Natural killer cell (primary cell): Measurements from ENCODE around the gene ATP13A3. TPM values are rescaled to one million over a fixed set of nuclear protein-coding genes. Genes with fewer than 3 reads are reported as not detected.
A peak's percentile ranks its signal among the peaks of the same experiment; 100 is the strongest.

ENCODE experiments used
- ATAC-seq, 3 donors: fragments of 150-1000 bp in 2 of 3; fragments of 200-7000 bp in 1 of 3; cut with Tn5 transposase; 1 replicate in 1 of 3; 2 replicates in 2 of 3; pipeline ENCODE4 v1.10.0; 2021; ENCODE audit warnings: mild to moderate bottlenecking in 2 of 3, moderate library complexity in 2 of 3
- DNase-seq, 2 donors: peaks; one replicate each; pipeline versions ENCODE4 v3.0.0 to v3.0.0-alpha.2; 2013 to 2021; ENCODE audit warnings: mixed read lengths in 1 of 2
- H3K27ac ChIP-seq: one replicate; pipeline ENCODE4 v1.5.1; 2013; ENCODE audit warnings: mild to moderate bottlenecking, low read length
- H3K27me3 ChIP-seq: one replicate; pipeline ENCODE4 v1.6.1; 2013; ENCODE audit warnings: low read length; ENCODE audit not compliant: control insufficient read depth, insufficient read depth
- H3K36me3 ChIP-seq: one replicate; pipeline ENCODE4 v1.6.1; 2013; ENCODE audit warnings: low read length; ENCODE audit not compliant: control insufficient read depth, insufficient read depth
- H3K4me1 ChIP-seq: one replicate; pipeline ENCODE4 v1.6.1; 2013; ENCODE audit warnings: low read length; ENCODE audit not compliant: control insufficient read depth, insufficient read depth
- H3K4me3 ChIP-seq: one replicate; pipeline ENCODE4 v1.5.1; 2013; ENCODE audit warnings: low read length
- H3K9me3 ChIP-seq: one replicate; pipeline ENCODE4 v1.6.1; 2013; ENCODE audit warnings: low read length; ENCODE audit not compliant: control insufficient read depth, insufficient read depth
- H3K27ac Mint-ChIP-seq, 2 donors: one replicate each; pipeline ENCODE4 v1.8.0; 2022; ENCODE audit warnings: mild to moderate bottlenecking in 2 of 2, mixed read lengths in 2 of 2, moderate library complexity in 1 of 2
- H3K27me3 Mint-ChIP-seq, 2 donors: one replicate each; pipeline ENCODE4 v1.8.0; 2022; ENCODE audit warnings: low read depth in 2 of 2, mixed read lengths in 2 of 2
- H3K36me3 Mint-ChIP-seq: one replicate; pipeline ENCODE4 v1.8.0; 2022; ENCODE audit warnings: mixed read lengths
- H3K4me1 Mint-ChIP-seq, 2 donors: one replicate each; pipeline ENCODE4 v1.8.0; 2022; ENCODE audit warnings: mixed read lengths in 2 of 2
- H3K4me3 Mint-ChIP-seq: one replicate; pipeline ENCODE4 v1.8.0; 2022; ENCODE audit warnings: mild to moderate bottlenecking, moderate library complexity, mixed read lengths
- H3K9me3 Mint-ChIP-seq, 2 donors: one replicate each; pipeline ENCODE4 v1.8.0; 2022; ENCODE audit warnings: mixed read lengths in 2 of 2
- WGBS: methylation state at CpG from one replicate; pipeline ENCODE4 v1.1.7; 2013; ENCODE audit warnings: missing lambda C conversion rate; ENCODE audit not compliant: insufficient coverage; 5-methylcytosine and 5-hydroxymethylcytosine counted together
- intact Hi-C: fragments of 100-400 bp; cut with micrococcal nuclease; formaldehyde crosslinking; loops from one replicate; pipeline ENCODE4 v1.14.2; 2022
- total RNA-seq, 4 donors: library from RNA; stranded (reverse); fragments of 120-200 nt in 1 of 4; gene quantifications; one replicate each; pipeline versions ENCODE4 v1.2.3 to v1.2.4, GENCODE V29; 2013 to 2022
- TF ChIP-seq, protein P1 (sequence below): fragments of 200-600 bp; IDR thresholded peaks from one replicate; pipeline ENCODE4 v1.8.0; 2022; ENCODE audit warnings: antibody characterized with exemption

ATP13A3 gene
- total RNA-seq, 3 donors from 2014 or later (not counting 1 experiment from before 2014, with no cell fraction given): 62.9 to 79.2 (median 64.2) TPM

DNA sequence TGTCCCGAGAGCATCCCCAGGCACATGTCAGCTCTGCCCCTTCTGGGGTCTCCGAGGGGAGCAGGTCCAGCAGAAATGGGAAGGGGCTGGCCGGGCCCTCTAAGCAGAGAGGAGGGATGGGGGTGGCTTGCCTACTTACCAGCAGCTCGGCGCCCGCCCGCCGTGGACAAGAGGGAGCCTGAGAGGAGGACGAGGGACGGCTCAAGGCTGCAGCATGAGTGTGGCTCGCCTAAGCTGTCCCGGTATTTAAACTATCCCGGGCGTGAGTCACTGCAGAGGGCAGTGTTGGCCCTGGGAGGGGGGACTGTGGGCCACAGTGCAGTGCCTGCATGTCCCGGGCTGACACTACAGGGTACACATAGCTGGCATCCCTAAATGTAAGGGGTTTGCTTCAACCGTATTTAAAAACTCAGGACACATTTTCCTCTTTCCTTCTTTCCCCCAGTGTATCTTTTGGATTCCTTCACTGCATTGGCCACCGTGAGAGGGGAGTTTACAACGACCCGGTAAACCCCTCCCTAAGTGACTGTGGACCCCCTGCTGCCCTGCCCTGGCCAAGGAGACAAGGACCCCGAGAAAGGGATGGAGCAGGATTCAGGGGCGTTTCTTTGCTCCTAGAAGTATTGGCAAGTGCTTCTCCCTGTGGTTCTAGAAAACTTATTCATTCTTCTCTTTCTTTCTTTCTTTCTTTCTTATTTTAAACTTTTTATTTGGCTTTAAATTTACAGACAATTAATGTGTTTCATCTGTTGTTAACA, 117.1 kb downstream of the ATP13A3 start, which contains the start of gene LRRC15:
Gene LRRC15, minus strand, starts transcription at position 222 of the 758 bp plus-strand sequence. CDS start 8,700 bp downstream, outside the sequence.
- Mint-ChIP-seq H3K27ac (no peak within 1 kb of the TSS), H3K9me3 (no peaks in the 10 kb centered on the region), H3K27me3 (peaks cover 10 to 33% of the 10 kb centered on the region in 2 donors), H3K4me3 (no peak within 1 kb of the TSS), H3K36me3 (no peaks in the 10 kb centered on the region), H3K4me1 (no peaks in the 10 kb centered on the region)
- Histone ChIP-seq H3K27ac (no peak within 1 kb of the TSS), H3K4me1 (no peaks in the 10 kb centered on the region), H3K9me3 (no peaks in the 10 kb centered on the region), H3K36me3 (no peaks in the 10 kb centered on the region), H3K4me3 (no peak within 1 kb of the TSS), H3K27me3 (peaks cover 6% of the 10 kb centered on the region)
- 28% methylated on average over 21 of the region's 21 CpGs for WGBS
- intact Hi-C loops: no loop called here
- TF ChIP-seq, protein P1, sequence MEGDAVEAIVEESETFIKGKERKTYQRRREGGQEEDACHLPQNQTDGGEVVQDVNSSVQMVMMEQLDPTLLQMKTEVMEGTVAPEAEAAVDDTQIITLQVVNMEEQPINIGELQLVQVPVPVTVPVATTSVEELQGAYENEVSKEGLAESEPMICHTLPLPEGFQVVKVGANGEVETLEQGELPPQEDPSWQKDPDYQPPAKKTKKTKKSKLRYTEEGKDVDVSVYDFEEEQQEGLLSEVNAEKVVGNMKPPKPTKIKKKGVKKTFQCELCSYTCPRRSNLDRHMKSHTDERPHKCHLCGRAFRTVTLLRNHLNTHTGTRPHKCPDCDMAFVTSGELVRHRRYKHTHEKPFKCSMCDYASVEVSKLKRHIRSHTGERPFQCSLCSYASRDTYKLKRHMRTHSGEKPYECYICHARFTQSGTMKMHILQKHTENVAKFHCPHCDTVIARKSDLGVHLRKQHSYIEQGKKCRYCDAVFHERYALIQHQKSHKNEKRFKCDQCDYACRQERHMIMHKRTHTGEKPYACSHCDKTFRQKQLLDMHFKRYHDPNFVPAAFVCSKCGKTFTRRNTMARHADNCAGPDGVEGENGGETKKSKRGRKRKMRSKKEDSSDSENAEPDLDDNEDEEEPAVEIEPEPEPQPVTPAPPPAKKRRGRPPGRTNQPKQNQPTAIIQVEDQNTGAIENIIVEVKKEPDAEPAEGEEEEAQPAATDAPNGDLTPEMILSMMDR: no peak
- DNase-seq (peak in 1 of 2 donors; percentile 8), ATAC-seq (no peak)

DNA sequence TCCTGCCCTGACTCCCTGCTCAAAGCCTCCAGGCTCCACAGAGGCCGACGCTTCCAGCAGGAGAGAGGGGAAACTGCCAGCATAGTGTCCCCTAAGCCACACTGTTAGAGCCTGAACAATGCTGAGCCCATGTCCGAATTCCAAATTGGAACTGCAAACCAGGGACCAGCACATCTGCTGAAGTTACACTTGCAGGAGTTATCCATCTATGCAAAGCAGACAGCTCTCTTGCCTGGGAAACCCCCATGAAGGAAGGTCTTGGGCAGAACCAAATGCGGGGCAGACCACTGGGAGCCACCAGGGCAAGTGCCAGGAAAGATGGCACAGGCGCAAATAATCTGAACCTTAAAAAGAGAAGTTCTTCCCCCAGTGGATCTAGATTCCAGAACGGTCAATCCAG, 117.9 kb downstream of the ATP13A3 start:
- TF ChIP-seq, protein P1: no peak
- Histone ChIP-seq H3K4me3 (no peak overlapping the region), H3K27me3 (peaks cover 6% of the 10 kb centered on the region), H3K9me3 (no peaks in the 10 kb centered on the region), H3K36me3 (no peaks in the 10 kb centered on the region), H3K27ac (no peak overlapping the region), H3K4me1 (no peaks in the 10 kb centered on the region)
- Mint-ChIP-seq H3K4me3 (no peak overlapping the region), H3K27me3 (peaks cover 10 to 33% of the 10 kb centered on the region in 2 donors), H3K9me3 (no peaks in the 10 kb centered on the region), H3K27ac (no peak overlapping the region), H3K4me1 (no peaks in the 10 kb centered on the region), H3K36me3 (no peaks in the 10 kb centered on the region)
- 79% methylated on average over 6 of the region's 6 CpGs for WGBS
- intact Hi-C loops: no loop called here
- ATAC-seq (no peak), DNase-seq (no peak)

DNA sequence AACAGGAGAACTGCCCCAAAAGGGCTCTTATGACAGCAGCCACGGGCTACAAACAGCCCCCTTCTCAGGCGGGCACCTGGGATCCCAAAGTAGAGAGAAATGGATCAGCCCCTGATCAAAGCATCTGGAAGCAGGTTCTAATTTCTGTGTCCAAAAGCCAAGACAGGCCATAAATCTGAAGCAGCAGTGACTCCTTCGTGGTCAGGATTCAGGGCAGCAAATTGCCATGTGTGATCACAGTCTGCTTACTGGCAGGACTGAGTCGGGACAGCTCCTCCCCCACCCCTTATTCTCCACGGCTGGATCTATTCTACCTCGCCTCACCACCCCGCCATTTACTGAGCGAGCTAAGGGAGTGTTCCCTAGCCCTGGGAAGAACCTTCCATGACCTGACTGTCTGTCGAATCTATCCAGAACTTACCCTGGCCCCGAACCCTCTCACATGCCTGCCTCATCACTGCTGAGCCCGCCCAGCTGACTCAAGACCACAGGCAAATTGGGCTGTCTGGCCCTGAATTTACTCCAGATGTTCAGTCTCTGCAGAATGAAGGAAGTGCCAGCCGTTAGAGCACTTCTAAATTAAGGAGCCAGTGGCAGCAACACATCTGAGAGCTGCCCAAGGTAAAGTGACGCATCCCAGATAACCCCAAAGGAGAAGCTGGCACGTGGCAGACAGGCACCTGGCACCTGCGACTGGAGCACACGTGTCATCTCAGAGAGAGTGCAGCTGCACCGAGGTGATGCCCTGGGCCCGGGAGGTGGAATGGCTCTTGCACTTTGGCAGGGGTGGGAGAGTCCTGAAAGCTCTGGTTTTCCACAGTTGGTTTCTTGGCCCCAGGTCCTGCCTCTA, 118.6 kb downstream of the ATP13A3 start:
- no peaks in the 10 kb centered on the region for H3K36me3 ChIP-seq
- H3K27me3 ChIP-seq: peaks cover 6% of the 10 kb centered on the region
- ATAC-seq: no peak
- H3K27ac Mint-ChIP-seq: no peak overlapping the region
- H3K27me3 Mint-ChIP-seq: peaks cover 10 to 33% of the 10 kb centered on the region in 2 donors
- no peak overlapping the region for H3K27ac ChIP-seq
- intact Hi-C loops: no loop called here
- no peak overlapping the region for H3K4me3 Mint-ChIP-seq
- no peaks in the 10 kb centered on the region for H3K36me3 Mint-ChIP-seq
- TF ChIP-seq, protein P1: no peak
- WGBS: 44% methylated on average over 18 of the region's 18 CpGs
- H3K4me1 ChIP-seq: no peaks in the 10 kb centered on the region
- no peaks in the 10 kb centered on the region for H3K9me3 ChIP-seq
- H3K9me3 Mint-ChIP-seq: no peaks in the 10 kb centered on the region
- H3K4me1 Mint-ChIP-seq: no peaks in the 10 kb centered on the region
- no peak for DNase-seq
- no peak overlapping the region for H3K4me3 ChIP-seq
